ENCODE results near the gene SERPING1. TPM values are rescaled to one million over a fixed set of nuclear protein-coding genes. Genes with fewer than 3 reads are reported as not detected.

The SERPING1 gene
- polyA plus RNA-seq, 6 donors from 2014 or later, result 0.82 TPM; not detected in 5

DNA sequence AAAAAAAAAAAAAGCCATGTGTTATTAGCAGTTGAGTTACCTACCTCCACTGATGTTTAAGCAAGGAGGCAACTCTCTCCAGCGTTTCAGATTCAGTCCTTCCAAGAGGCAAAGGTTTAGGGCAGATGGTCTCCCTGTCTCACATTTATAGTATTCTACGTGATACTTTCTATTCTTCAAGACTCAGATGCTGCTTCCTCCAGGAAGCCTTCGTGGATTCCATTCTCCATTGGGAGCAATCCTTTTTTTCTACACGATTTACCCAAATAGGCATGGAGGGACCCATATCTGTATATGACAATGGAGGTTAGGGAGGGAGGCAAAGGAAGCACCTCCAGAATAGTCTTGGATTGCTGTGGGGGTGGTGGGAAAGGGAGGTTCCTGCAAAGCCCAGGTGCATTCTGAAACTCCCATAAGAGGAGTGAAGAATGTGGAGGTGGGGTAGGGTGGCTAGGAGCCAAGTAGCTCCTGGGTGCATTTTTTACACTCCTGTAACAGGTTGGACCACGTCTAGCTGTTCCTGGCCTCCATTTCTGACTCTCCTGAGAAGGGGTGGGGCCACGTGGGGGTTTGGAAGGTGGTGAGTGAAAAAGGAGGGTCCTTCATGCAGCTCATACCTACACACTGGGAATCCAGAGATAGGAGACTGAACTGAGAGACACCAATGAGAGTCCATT lies 36.0 kb downstream of the SERPING1 start:
- Mint-ChIP-seq H3K4me1 (peaks cover 8 to 18% (median 15%) of the 10 kb centered on the region in 3 donors), H3K36me3 (no peaks in the 10 kb centered on the region), H3K4me3 (no peak overlapping the region), H3K27me3 (peaks cover 55 to 66% (median 62%) of the 10 kb centered on the region in 3 donors), H3K9me3 (no peaks in the 10 kb centered on the region), H3K27ac (no peak overlapping the region)
- no peak for ATAC-seq (ENCODE audit: low read depth in 2 of 2)
- DNase-seq, result no peak

DNA sequence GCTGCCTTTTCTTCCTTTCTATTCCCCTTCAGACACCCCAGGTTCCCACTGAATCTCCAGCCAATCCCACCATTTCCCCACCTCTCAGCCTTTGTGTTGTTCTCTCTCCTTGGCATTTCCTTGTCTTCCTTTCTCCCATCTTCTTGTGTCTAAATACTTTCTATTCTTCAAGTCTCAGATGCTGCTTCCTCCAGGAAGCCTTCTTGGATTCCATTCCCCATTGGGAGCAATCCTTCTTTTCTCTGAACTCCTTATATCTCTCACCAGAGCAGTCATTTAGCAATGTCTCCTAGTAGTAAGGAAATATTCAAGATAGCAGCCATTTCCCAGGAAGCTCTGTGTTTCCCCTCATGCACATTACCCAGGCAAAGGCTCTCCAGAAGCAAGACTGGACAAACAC lies 36.8 kb downstream of the SERPING1 start:
- H3K27ac Mint-ChIP-seq, result no peak overlapping the region
- H3K9me3 Mint-ChIP-seq, result no peaks in the 10 kb centered on the region
- no peaks in the 10 kb centered on the region for H3K36me3 Mint-ChIP-seq
- H3K4me3 Mint-ChIP-seq, result no peak overlapping the region
- no peak for DNase-seq
- ATAC-seq (ENCODE audit: low read depth in 2 of 2), result no peak
- H3K27me3 Mint-ChIP-seq, result peaks cover 48 to 69% (median 65%) of the 10 kb centered on the region in 3 donors
- H3K4me1 Mint-ChIP-seq, result peaks cover 15 to 24% (median 23%) of the 10 kb centered on the region in 3 donors

DNA sequence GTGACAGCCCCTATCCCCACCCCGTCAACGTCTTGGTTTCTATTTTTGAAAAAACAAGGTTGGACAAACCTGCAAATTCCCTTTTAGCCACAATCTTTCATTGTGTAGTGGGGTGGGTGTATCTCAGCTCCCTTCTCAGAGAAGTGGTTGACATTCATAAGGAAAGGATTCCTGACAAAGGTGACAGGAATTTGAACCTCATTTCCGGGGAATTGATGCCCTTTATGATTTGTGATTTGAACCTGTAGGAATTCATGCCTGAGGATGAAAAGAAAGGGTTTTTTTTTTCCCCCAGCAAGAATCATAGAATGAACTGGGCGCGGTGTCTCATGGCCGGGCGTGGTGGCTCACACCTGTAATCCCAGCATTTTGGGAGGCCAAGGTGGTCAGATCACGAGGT lies 37.8 kb downstream of the SERPING1 start:
- peaks cover 43 to 69% (median 62%) of the 10 kb centered on the region in 3 donors for H3K27me3 Mint-ChIP-seq
- no peak overlapping the region for H3K4me3 Mint-ChIP-seq
- no peak overlapping the region for H3K27ac Mint-ChIP-seq
- no peaks in the 10 kb centered on the region for H3K36me3 Mint-ChIP-seq
- no peaks in the 10 kb centered on the region for H3K9me3 Mint-ChIP-seq
- peaks cover 15 to 25% (median 24%) of the 10 kb centered on the region in 3 donors for H3K4me1 Mint-ChIP-seq
- ATAC-seq (ENCODE audit: low read depth in 2 of 2), result no peak
- no peak for DNase-seq

DNA sequence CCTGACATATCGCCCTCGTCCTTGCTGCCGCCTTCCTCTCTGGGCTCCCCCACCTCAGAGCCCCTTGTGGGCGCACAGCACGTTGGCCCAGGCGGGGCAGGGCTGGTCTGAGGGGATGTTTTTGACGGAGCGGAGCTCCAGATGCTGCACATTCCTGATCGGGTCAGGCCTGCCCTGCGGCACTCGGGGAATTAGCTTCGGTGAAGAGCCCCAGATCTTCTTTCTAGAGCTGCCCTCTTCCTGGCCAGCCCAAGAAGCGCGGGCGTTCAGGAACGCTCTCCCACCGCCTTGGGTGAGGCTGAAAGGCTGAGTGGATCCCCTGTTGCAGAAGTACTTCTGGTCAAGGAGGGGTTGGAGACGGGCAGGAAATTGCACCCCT lies 40.1 kb downstream of the SERPING1 start:
- H3K9me3 Mint-ChIP-seq, result no peaks in the 10 kb centered on the region
- peak overlapping the region; percentile 87 to 95 (median 92) for H3K4me3 Mint-ChIP-seq
- ATAC-seq (ENCODE audit: low read depth in 2 of 2), result peak in 1 of 2 donors; percentile 3
- H3K27ac Mint-ChIP-seq, result peak overlapping the region in 2 of 6 donors; percentile 59 to 74
- no peaks in the 10 kb centered on the region for H3K36me3 Mint-ChIP-seq
- peaks cover 15 to 25% (median 24%) of the 10 kb centered on the region in 3 donors for H3K4me1 Mint-ChIP-seq
- DNase-seq, result no peak
- peaks cover 33 to 50% (median 44%) of the 10 kb centered on the region in 3 donors for H3K27me3 Mint-ChIP-seq

DNA sequence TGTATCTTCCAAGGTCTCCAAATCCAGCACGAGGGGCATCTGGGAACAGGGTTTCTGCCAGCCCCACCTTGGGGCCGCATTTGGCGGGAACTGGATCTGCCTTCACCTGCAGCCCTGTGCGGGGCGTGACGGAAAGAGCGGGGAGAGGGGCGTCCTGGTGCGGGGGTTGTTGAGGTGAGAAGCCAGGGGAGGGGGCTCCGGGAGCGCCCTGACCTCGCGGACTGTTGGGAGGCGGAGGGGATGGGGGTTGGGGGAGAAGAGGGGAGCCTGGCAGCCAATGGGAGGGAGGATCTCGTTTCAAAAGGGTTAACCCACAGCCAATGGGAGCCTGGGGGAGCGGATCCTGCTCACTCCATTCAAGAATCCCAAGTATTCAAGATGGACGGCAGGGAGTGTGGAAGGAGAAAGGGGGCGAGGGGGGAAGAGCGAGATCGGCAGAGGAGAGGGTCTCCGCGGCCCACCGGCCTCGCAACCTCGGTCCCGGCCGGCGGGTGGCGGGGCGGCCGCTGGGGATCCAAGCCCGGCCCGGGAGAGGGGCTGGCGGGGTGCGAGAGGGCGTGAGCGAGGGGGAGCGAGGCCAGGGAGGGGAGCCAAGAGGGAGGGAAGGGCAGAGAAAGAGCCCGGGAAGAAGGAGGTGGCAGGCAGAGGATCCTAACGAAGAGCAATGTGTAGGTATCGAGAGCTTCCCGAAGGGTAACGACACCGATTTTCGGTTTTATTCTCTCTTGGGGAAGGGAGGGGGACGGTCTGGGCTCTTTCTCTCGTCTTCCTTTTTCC lies 40.7 kb downstream of the SERPING1 start:
- H3K36me3 Mint-ChIP-seq, result no peaks in the 10 kb centered on the region
- peak overlapping the region in 4 of 6 donors; percentile 59 to 80 (median 70) for H3K27ac Mint-ChIP-seq
- no peak for DNase-seq
- H3K4me1 Mint-ChIP-seq, result peaks cover 15 to 25% (median 24%) of the 10 kb centered on the region in 3 donors
- H3K4me3 Mint-ChIP-seq, result peak overlapping the region; percentile 87 to 95 (median 92)
- peaks cover 33 to 47% (median 47%) of the 10 kb centered on the region in 3 donors for H3K27me3 Mint-ChIP-seq
- ATAC-seq (ENCODE audit: low read depth in 2 of 2), result peak; percentile 54 to 56
- no peaks in the 10 kb centered on the region for H3K9me3 Mint-ChIP-seq

DNA sequence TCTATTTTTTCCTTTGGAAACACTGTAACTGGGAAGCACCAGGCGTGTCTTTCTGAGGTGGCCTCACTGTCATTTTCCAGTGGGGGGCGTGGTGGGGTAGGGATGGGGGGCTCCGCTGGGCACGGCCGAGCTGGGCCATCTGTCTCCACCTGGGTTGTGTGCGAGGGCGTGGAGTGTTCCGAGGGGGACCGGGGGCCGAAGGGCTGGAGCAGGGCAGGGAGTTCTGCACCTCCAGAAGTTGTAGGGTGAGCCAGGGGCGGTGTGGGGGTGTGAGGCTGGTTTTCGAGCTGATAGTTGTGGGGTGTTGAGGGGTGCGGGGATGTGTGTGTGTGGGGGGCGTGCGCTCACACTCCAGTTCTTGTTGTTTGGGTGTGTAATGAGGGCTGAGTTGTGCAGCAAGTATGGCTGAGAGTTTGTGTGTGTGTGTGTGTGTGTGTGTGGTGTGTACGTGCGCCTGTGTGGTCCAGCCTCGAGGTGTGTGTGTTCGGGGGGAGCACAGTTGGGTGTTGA lies 41.4 kb downstream of the SERPING1 start:
- peak; percentile 21 to 39 for ATAC-seq (ENCODE audit: low read depth in 2 of 2)
- Mint-ChIP-seq H3K4me3 (peak overlapping the region; percentile 87 to 95 (median 92)), H3K27ac (peak overlapping the region in 3 of 6 donors; percentile 39 to 69 (median 59)), H3K27me3 (peaks cover 33 to 48% (median 42%) of the 10 kb centered on the region in 3 donors), H3K36me3 (no peaks in the 10 kb centered on the region), H3K9me3 (no peaks in the 10 kb centered on the region), H3K4me1 (peaks cover 15 to 25% (median 24%) of the 10 kb centered on the region in 3 donors)
- no peak for DNase-seq

DNA sequence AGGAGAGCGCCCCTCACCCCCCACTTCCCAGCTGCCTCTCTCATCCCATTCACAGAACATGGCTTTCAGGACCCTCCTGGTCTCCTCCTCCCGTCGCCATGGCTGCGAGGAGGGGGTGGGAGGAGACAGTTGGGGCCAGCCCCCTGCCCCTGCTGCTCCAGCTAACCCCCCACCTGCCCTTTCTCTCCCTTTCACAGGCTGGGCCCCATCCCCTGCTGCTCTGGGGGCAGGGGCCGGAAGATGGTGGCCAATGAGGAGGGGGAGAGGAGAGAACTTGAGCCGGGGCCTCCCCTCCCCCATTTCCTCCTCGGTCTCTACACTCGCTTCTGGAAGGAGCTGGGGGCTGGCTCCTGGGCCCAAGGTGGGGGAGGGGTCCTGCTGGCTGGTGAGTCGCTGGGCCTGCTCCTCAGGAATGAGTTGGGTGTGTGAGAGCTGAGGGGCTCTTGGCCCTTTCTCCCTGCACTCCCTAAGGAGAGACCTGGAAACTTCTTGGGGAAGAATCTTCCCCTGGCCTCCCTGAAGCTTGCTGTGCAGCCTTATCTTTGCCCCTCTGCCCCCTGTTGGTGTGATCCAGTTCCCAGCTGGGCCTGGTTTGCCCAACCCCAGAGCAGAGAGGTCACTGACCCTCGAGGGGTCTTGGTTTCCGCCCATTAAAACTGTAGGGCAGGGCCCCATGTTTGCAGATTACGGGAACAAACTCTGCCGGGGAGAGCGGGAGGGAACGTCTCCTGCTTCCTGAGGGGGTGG lies 42.0 kb downstream of the SERPING1 start:
- no peak overlapping the region for H3K27ac Mint-ChIP-seq
- no peaks in the 10 kb centered on the region for H3K9me3 Mint-ChIP-seq
- H3K4me3 Mint-ChIP-seq, result peak overlapping the region; percentile 87 to 95 (median 92)
- no peaks in the 10 kb centered on the region for H3K36me3 Mint-ChIP-seq
- ATAC-seq (ENCODE audit: low read depth in 2 of 2) (no peak), DNase-seq (no peak)
- peaks cover 15 to 27% (median 25%) of the 10 kb centered on the region in 3 donors for H3K4me1 Mint-ChIP-seq
- peaks cover 30 to 45% (median 36%) of the 10 kb centered on the region in 3 donors for H3K27me3 Mint-ChIP-seq

DNA sequence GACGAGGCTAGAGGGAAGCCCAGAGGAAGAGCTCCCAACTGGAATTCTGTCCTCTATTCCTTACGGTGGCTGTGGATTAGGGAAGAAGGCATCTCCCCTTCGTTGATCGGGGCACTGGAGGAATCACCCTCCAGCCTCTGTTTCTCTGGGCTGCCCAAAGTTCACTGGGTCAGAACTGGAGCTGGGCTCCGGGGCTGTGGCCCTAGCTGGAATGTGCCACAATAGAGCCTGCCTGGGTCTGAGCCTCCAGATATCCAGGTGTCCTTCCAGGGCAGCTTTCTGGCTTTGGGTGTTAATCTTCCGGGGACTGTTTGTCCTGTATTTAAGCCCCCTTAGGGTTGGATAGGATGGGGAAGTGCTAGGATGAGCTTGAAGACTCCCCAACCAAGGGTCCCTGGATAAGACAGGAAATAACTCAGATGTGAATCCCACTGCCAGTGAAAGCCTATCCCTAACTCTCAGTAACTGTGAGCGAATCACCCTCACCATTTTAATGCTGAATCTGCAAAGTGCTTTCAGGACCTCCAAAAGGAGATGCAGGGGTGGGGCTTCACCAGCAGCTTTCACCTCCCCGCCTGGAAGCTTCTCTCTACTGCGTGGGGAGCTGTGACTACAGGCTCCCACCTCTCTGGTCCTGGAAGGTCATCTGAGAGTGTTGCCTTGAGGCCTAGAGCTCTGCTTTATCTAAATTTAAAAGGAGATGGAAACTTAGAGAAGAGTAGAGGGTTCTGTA lies 42.7 kb downstream of the SERPING1 start:
- ATAC-seq (ENCODE audit: low read depth in 2 of 2), result no peak
- Mint-ChIP-seq H3K4me1 (peaks cover 15 to 31% (median 25%) of the 10 kb centered on the region in 3 donors), H3K36me3 (no peaks in the 10 kb centered on the region), H3K27ac (no peak overlapping the region), H3K27me3 (peaks cover 33 to 45% (median 38%) of the 10 kb centered on the region in 3 donors), H3K4me3 (peak overlapping the region in 6 of 8 donors; percentile 54 to 95 (median 88)), H3K9me3 (no peaks in the 10 kb centered on the region)
- DNase-seq, result no peak

DNA sequence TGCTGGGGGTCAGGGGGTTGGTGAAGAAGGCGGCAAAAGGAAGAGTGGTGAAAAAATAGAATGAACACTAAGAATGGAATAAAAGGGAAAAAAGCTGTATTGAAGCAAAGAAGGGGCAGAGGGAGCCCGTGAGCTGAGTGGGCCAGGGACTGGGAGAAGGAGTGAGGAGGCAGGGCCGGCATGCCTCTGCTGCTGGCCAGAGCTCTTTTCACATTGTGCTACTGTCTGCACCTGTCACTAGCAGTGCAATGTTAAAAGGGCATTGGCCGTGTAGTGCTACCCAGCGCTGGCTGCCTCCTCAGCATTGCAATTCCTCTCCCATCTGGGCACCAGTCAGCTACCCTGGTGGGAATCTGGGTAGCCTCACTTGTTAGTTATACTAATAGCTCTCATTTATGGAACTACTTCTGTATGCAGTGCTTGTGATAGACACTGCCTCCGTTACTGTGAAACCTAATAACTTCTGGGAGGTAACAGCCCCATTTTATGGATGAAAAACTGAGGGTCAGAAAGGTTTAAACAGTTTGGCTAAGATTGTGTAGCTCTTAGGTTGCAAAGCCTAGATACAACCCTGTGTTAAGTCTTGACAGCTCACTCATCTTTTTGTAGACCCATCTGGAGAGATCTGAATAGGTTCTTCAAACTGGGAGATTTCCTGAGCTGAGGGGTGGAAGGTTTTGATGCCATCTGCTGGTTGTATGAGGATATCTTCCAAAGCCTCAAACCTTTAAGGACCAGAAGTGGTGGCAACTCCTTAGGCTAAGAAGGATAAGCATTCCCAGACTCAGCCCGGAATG lies 43.7 kb downstream of the SERPING1 start:
- Mint-ChIP-seq H3K36me3 (peaks cover 0 to 1% of the 10 kb centered on the region in 2 donors), H3K9me3 (no peaks in the 10 kb centered on the region), H3K27me3 (peaks cover 40 to 54% (median 48%) of the 10 kb centered on the region in 3 donors), H3K27ac (peak overlapping the region in 1 of 6 donors; percentile 17), H3K4me3 (peak overlapping the region in 2 of 8 donors; percentile 15 to 87), H3K4me1 (peaks cover 16 to 38% (median 29%) of the 10 kb centered on the region in 3 donors)
- DNase-seq (no peak), ATAC-seq (ENCODE audit: low read depth in 2 of 2) (peak in 1 of 2 donors; percentile 35)

DNA sequence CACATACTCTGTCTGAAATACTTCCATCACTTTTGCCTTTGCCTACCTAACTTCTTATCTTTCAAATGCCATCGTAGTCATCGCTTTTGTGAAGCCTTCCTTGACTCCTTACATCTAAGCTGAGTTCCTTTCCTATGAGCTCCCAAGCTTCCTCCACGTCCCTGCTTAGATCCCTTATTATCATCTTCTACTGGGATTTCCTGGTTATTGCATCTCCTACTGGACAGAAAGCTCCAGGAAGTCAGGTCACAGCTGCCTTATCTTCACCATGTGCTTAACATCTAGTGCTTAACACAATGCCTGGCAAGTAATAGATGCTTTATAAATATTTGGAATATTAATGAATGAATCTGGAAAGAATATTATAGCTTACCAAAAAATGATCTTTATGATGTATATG lies 46.3 kb downstream of the SERPING1 start:
- H3K4me1 Mint-ChIP-seq, result peaks cover 26 to 44% (median 37%) of the 10 kb centered on the region in 3 donors
- H3K4me3 Mint-ChIP-seq, result no peak overlapping the region
- DNase-seq, result no peak
- peaks cover 0 to 9% of the 10 kb centered on the region in 2 donors for H3K36me3 Mint-ChIP-seq
- ATAC-seq (ENCODE audit: low read depth in 2 of 2), result no peak
- H3K27me3 Mint-ChIP-seq, result peaks cover 50 to 61% (median 51%) of the 10 kb centered on the region in 3 donors
- peaks cover 0 to 4% (median 0%) of the 10 kb centered on the region in 7 donors for H3K9me3 Mint-ChIP-seq
- H3K27ac Mint-ChIP-seq, result no peak overlapping the region

DNA sequence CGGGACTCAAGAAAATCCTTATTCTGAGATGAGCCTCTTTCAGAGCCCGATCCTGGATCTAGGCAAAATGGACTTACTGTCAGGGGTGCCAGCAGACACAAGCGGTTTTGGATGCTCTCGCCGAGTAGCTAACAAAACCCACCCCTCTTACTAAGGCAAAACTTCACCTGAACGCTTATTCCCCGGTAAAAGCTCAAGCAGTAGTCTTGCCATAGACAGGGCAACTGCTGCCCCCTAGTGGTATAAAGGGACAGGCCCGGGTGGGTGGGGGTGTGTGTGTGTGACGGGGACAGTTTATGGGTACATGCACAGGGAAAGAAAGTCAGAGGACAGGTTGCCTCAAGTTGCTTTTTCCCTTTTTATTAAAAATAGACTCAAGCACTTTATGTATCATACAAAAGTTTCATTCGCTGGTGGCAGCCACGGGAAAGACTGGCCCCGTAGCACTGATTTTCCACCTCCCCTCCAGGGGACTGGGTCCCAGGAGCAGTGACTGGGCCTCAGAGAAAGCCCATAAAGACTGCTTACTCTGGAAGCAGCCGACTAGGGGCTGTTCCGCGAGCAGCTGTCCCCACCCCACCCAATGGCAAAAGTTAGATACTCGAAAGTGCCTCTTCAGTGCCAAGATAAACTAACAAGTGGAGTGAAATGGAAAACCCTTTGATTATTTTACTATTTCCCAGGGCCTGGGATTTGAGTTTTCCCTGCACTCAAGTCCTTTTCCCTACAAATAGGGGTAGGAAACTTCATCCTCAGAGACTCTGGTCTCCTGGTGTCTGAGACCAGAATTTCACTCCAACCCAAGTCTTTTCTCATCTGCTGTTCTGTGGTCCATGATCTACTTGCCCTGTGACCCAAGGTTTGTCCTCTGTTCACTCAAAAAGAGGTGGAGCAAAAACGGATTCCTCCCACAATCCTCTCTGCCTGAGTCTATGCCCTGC lies 47.5 kb downstream of the SERPING1 start:
- DNase-seq (peak; percentile 83), ATAC-seq (ENCODE audit: low read depth in 2 of 2) (peak; percentile 85 to 86)
- Mint-ChIP-seq H3K4me3 (no peak overlapping the region), H3K27me3 (peaks cover 53 to 68% (median 56%) of the 10 kb centered on the region in 3 donors), H3K4me1 (peaks cover 34 to 52% (median 42%) of the 10 kb centered on the region in 3 donors), H3K36me3 (peaks cover 0 to 9% of the 10 kb centered on the region in 2 donors), H3K9me3 (peaks cover 0 to 4% (median 0%) of the 10 kb centered on the region in 7 donors), H3K27ac (peak overlapping the region in 1 of 6 donors; percentile 10)

Data from naive B cell (primary cell).